ENCODE measurements around the gene MICA. TPM values are rescaled to one million over a fixed set of nuclear protein-coding genes. Genes with fewer than 3 reads are reported as not detected.
"Not testable (repeated sequence)": the region's sequence is repeated elsewhere in the genome, so short reads cannot be mapped to it uniquely, and the experiment has no call there.

MICA gene
- total RNA-seq, 4 donors from 2014 or later = 12.3 to 23.2 (median 15.3) TPM

DNA sequence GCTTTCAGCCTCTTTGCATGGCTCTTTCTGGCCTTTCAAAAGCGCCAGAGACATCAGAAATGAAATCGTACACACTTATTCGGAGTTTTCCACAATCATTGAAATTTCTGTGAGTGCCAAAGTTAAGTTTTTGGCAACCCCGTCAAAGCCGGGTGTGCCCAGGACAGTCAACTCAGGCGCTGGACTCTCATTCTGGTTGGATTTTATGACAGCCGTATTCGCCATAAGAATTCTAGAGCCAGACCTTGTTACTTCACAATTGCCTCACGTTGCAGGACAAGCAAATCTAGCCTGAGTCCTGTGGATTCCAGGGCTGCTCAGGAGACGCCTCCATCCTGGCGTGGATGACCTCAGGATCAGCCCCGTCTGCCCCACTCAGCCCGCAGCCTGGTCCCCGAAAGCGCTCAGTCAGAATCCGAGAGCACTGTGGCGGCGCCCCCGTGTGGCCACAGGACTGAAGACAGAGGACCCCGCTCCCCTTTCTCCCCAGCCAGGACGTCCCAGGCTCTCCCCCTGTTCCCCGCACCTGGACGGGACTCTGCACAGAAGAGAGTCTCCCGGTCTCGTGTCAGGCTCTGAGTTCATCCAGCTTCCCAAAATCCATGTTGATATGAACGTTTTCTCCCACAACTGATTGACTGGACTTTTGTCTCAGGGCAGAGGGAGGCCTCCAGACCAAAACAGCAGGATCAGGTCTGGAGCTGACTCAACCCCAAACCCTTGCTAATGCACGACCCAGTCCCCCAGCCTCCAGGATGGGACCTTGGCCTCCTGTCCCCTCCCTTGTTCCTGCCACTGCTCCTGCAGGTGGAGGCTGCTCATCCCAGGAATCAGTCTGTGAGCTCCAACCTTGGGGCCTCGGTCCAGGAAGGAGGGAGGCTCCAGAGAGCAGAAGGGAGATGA is 38.2 kb downstream of the MICA start:
- TF ChIP-seq POLR2A (IDR thresholded peaks at IDR 0.05) = no peak
- TF ChIP-seq, protein P1, sequence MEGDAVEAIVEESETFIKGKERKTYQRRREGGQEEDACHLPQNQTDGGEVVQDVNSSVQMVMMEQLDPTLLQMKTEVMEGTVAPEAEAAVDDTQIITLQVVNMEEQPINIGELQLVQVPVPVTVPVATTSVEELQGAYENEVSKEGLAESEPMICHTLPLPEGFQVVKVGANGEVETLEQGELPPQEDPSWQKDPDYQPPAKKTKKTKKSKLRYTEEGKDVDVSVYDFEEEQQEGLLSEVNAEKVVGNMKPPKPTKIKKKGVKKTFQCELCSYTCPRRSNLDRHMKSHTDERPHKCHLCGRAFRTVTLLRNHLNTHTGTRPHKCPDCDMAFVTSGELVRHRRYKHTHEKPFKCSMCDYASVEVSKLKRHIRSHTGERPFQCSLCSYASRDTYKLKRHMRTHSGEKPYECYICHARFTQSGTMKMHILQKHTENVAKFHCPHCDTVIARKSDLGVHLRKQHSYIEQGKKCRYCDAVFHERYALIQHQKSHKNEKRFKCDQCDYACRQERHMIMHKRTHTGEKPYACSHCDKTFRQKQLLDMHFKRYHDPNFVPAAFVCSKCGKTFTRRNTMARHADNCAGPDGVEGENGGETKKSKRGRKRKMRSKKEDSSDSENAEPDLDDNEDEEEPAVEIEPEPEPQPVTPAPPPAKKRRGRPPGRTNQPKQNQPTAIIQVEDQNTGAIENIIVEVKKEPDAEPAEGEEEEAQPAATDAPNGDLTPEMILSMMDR (IDR thresholded peaks at IDR 0.05) = peak; percentile 54 to 91 (median 72)

DNA sequence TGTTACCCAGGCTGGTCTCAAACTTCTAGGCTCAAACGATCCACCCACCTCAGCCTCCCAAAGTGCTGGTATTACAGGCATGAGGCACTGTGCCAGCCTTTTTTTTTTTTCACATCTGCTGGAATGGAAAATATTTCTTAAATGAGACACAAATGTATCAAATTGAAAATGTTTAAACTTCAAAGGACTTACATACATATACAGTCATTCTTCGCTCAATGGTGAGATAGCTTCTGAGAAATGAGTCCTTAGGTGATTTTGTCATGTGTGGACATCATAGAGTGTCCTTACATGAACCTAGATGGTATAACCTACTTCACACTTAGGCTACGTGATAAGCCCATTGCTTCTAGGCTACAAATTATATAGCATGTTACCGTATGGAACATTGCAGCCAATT is 43.1 kb downstream of the MICA start:
- TF ChIP-seq, protein P1 (IDR thresholded peaks at IDR 0.05) = no peak
- TF ChIP-seq POLR2A (IDR thresholded peaks at IDR 0.05) = no peak
- Histone ChIP-seq H3K4me3 (replicated peaks in 1 of 3) (no peak overlapping the region), H3K27me3 (no peaks in the 10 kb centered on the region), H3K36me3 (no peaks in the 10 kb centered on the region), H3K27ac (no peak overlapping the region), H3K9me3 (no peaks in the 10 kb centered on the region), H3K4me1 (no peaks in the 10 kb centered on the region)
- intact Hi-C loops (cut with DNase I) = no loop called here
- no peak for DNase-seq
- 84 to 86% methylated on average over 4 of the region's 4 CpGs for WGBS, 2 donors

More for the DNA sequence above, 38.2 kb downstream of the MICA start:
- peak; percentile 77 to 85 for DNase-seq
- Histone ChIP-seq H3K4me3 (replicated peaks in 1 of 3) (no peak overlapping the region), H3K4me1 (no peaks in the 10 kb centered on the region), H3K9me3 (no peaks in the 10 kb centered on the region), H3K27ac (no peak overlapping the region), H3K36me3 (no peaks in the 10 kb centered on the region), H3K27me3 (no peaks in the 10 kb centered on the region)
- intact Hi-C loops (cut with DNase I) = loop anchor here (2.0 kb wide), 1 partner anchor 45 kb away; no protein-coding TSS in a partner anchor
- WGBS, 2 donors = 20 to 24% methylated on average over 16 to 24 of the region's 28 CpGs

DNA sequence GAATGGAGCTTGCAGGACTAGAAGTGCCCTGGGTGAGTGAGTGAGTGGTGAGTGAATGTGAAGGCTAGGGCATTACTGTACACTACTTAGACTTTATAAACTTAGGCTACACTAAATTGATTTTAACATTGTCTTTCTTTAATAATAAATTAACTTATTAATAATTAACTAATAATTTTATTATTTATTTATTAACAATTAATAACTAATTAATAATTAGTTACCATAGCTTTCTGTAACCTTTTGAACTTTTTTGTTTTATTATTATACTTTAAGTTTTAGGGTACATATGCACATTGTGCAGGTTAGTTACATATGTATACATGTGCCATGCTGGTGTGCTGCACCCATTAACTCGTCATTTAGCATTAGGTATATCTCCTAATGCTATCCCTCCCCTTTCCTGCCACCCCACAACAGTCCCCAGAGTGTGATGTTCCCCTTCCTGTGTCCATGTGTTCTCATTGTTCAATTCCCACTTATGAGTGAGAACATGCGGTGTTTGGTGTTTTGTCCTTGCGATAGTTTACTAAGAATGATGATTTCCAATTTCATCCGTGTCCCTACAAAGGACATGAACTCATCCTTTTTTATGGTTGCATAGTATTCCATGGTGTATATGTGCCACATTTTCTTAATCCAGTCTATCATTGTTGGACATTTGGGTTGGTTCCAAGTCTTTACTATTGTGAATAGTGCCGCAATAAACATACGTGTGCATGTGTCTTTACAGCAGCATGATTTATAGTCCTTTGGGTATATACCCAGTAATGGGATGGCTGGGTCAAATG is 43.8 kb downstream of the MICA start:
- 68 to 92% methylated on average over 4 to 6 of the region's 6 CpGs for WGBS, 2 donors
- H3K27ac ChIP-seq; H3K36me3 ChIP-seq; DNase-seq; intact Hi-C loops (cut with DNase I); H3K4me3 ChIP-seq (replicated peaks in 1 of 3); H3K27me3 ChIP-seq; H3K4me1 ChIP-seq; H3K9me3 ChIP-seq: not testable (repeated sequence)

DNA sequence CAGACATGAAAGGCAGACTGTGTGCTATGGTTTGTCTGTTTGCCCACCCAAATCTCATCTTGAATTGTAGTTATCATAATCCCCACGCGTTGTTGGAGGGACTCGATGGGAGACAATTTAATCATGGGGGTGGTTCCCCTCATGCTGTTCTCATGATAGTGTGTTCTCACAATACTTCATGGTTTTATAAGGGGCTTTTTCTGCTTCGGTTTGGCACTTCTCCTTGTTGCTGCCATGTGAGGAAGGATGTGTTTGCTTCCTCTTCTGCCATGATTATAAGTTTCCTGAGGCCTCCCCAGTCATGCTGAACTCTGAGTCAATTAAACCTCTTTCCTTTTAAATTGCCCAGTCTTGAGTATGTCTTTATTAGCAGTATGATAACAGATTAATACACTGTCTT is 47.4 kb downstream of the MICA start:
- H3K27me3 ChIP-seq = no peaks in the 10 kb centered on the region
- no peaks in the 10 kb centered on the region for H3K36me3 ChIP-seq
- no peaks in the 10 kb centered on the region for H3K4me1 ChIP-seq
- WGBS, 2 donors = 65 to 74% methylated on average over 4 of the region's 4 CpGs
- no peak for DNase-seq
- H3K27ac ChIP-seq = no peak overlapping the region
- intact Hi-C loops (cut with DNase I) = no loop called here
- H3K4me3 ChIP-seq (replicated peaks in 1 of 3) = no peak overlapping the region
- no peak for TF ChIP-seq POLR2A (IDR thresholded peaks at IDR 0.05)
- TF ChIP-seq, protein P1 (IDR thresholded peaks at IDR 0.05) = no peak
- H3K9me3 ChIP-seq = no peaks in the 10 kb centered on the region

DNA sequence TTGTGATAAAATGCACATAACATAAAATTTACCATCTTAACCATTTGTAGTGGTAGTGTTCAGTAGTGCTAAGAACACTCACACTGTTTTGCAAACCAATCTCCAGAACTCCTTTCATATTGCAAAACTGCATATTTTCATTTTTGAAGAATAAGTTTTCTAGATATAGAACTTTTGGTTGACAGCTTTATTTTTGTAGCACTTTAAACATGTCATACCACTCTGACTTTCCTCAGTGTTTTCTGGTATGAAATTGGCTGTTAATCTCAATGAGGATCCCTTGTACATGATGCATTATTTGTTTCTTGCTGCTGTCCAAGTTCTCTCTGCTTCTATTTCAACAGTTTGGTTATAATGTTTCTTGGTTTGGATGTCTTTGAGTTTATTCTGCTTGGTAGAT is 49.5 kb downstream of the MICA start:
- TF ChIP-seq, protein P1 (IDR thresholded peaks at IDR 0.05) = no peak
- no peak for TF ChIP-seq POLR2A (IDR thresholded peaks at IDR 0.05)
- Histone ChIP-seq H3K9me3 (no peaks in the 10 kb centered on the region), H3K36me3 (no peaks in the 10 kb centered on the region), H3K27me3 (no peaks in the 10 kb centered on the region), H3K4me3 (replicated peaks in 1 of 3) (no peak overlapping the region), H3K4me1 (no peaks in the 10 kb centered on the region), H3K27ac (no peak overlapping the region)
- intact Hi-C loops (cut with DNase I) = no loop called here
- DNase-seq = no peak
